SK-N-MC (cell line): Measurements from ENCODE around the gene JMJD7.

Experiments
- EZH2 ChIP-seq: fragments of 200-600 bp; sonication (generic); IDR thresholded peaks from one replicate; pipeline ENCODE4 v1.6.1; 2017; ENCODE audit warnings: antibody characterized with exemption
- FOXP2 ChIP-seq: optimal IDR thresholded peaks from 2 replicates; pipeline ENCODE3; 2011; ENCODE audit warnings: mild to moderate bottlenecking, moderate library complexity; ENCODE audit not compliant: insufficient read depth; ENCODE audit errors: extremely low read length, control extremely low read depth
- POLR2AphosphoS5 ChIP-seq: IDR thresholded peaks from 2 replicates; pipeline ENCODE4 v1.6.1; 2012; ENCODE audit warnings: mild to moderate bottlenecking, low read depth, low read length, borderline replicate concordance

- TF ChIP-seq EZH2 (no peak), POLR2AphosphoS5 (no peak), FOXP2 (no peak)
These were observed 8.2 kb downstream of the JMJD7 start for GRCh38 chr15:41836073-41836472.
